WTC11 (cell line): Measurements from ENCODE around the gene ADAMTS12.

Experiments
- CTCF ChIP-seq: fragments of 200-600 bp; IDR thresholded peaks from 2 replicates; pipeline ENCODE4 v1.8.0; 2022; ENCODE audit warnings: antibody characterized with exemption
- ESRRA ChIP-seq: sonication (generic); formaldehyde crosslinking; IDR thresholded peaks from 2 replicates; pipeline ENCODE4 v1.8.1; 2022; ENCODE audit warnings: mild to moderate bottlenecking, missing genetic modification reagents, borderline replicate concordance
- ETV6 ChIP-seq: sonication (generic); formaldehyde crosslinking; IDR thresholded peaks from 2 replicates; pipeline ENCODE4 v1.8.1; 2022; ENCODE audit warnings: mild to moderate bottlenecking, missing genetic modification reagents
- FOXK1 ChIP-seq: sonication (generic); formaldehyde crosslinking; IDR thresholded peaks from 2 replicates; pipeline ENCODE4 v1.8.0; 2022; ENCODE audit warnings: mild to moderate bottlenecking, moderate library complexity, missing genetic modification reagents
- SP1 ChIP-seq: sonication (generic); formaldehyde crosslinking; conservative IDR thresholded peaks from 2 replicates; pipeline ENCODE4 v1.8.1; 2022; ENCODE audit warnings: missing genetic modification reagents
- TF ChIP-seq, protein P1 (sequence below): sonication (generic); formaldehyde crosslinking; IDR thresholded peaks from 2 replicates; pipeline ENCODE4 v1.8.1; 2022; ENCODE audit warnings: missing genetic modification reagents, borderline replicate concordance

GRCh38 chr5:33806738-33807442, 84.9 kb downstream of the ADAMTS12 start:
- TF ChIP-seq SP1 (CRISPR knock-in tag) (no peak), FOXK1 (CRISPR knock-in tag) (no peak), CTCF (no peak), ETV6 (CRISPR knock-in tag) (no peak), ESRRA (CRISPR knock-in tag) (no peak)
- TF ChIP-seq, protein P1, sequence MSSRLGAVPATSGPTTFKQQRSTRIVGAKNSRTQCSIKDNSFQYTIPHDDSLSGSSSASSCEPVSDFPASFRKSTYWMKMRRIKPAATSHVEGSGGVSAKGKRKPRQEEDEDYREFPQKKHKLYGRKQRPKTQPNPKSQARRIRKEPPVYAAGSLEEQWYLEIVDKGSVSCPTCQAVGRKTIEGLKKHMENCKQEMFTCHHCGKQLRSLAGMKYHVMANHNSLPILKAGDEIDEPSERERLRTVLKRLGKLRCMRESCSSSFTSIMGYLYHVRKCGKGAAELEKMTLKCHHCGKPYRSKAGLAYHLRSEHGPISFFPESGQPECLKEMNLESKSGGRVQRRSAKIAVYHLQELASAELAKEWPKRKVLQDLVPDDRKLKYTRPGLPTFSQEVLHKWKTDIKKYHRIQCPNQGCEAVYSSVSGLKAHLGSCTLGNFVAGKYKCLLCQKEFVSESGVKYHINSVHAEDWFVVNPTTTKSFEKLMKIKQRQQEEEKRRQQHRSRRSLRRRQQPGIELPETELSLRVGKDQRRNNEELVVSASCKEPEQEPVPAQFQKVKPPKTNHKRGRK (CRISPR knock-in tag) = no peak
